Muscle layer of colon (tissue), 2 donors: ENCODE results near the gene KCNK16.

Source experiments
- H3K27ac ChIP-seq: one replicate; pipeline ENCODE4 v1.7.0; 2013; ENCODE audit warnings: low read depth, mild to moderate bottlenecking, low read length, moderate library complexity
- H3K27me3 ChIP-seq, 2 donors: one replicate each; pipeline ENCODE4 v1.7.0; 2013; ENCODE audit warnings: low read length in 2 of 2, mild to moderate bottlenecking in 2 of 2; ENCODE audit not compliant: insufficient read depth in 2 of 2, control insufficient read depth in 1 of 2
- H3K36me3 ChIP-seq: one replicate; pipeline ENCODE4 v1.7.0; 2013; ENCODE audit warnings: mild to moderate bottlenecking, low read length; ENCODE audit not compliant: insufficient read depth
- H3K4me1 ChIP-seq: one replicate; pipeline ENCODE4 v1.7.0; 2013; ENCODE audit warnings: mild to moderate bottlenecking, low read length; ENCODE audit not compliant: insufficient read depth
- H3K4me3 ChIP-seq, 2 donors: one replicate each; pipeline ENCODE4 v1.7.0; 2013; ENCODE audit warnings: low read length in 2 of 2, low read depth in 1 of 2, mild to moderate bottlenecking in 1 of 2, moderate library complexity in 1 of 2
- H3K9ac ChIP-seq: one replicate; pipeline ENCODE4 v1.7.0; 2013; ENCODE audit warnings: low read length
- H3K9me3 ChIP-seq: one replicate; pipeline ENCODE4 v1.7.0; 2013; ENCODE audit warnings: mild to moderate bottlenecking, low read length
- donor health status: abdominal sarcoma.
- donor health status: Adenocarcinoma of cecum.

The KCNK16 gene

DNA sequence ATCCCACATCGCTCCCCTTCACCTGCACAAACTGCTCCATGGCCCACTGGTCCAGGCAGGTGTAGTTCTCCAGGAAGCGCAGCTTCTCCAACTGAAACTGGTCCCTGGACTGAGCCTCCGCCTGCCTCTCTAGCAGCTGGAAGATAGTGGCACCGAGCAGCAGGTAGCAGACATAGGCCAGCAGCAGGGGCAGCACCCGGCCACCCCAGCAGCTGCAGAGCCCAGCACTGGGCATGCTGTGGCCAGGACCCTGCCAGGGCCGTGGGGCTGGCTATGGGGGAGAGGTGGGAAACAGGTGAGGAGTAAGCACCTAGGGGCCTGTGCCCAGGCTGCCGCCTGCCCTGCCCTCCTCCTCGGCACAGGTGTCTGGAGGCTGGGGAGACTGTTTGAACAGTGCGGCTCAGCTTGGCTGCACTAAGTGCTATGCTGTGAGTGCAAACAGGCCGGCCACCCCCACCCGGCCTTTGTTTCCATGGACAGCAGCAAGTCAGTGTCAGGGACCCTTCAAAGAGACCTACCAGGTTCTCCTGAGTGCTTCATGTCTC is at the start of gene KCNK16:
KCNK16 (minus strand) TSS at position 397 of the 545 bp plus-strand sequence; CDS start at position 235, 162 bp downstream.
- H3K27ac ChIP-seq: no peak within 1 kb of the TSS
- no peaks in the 10 kb centered on the region for H3K9me3 ChIP-seq
- no peak within 1 kb of the TSS for H3K4me3 ChIP-seq
- no peaks in the 10 kb centered on the region for H3K27me3 ChIP-seq
- H3K4me1 ChIP-seq: no peaks in the 10 kb centered on the region
- H3K9ac ChIP-seq: no peak within 1 kb of the TSS
- no peaks in the 10 kb centered on the region for H3K36me3 ChIP-seq

DNA sequence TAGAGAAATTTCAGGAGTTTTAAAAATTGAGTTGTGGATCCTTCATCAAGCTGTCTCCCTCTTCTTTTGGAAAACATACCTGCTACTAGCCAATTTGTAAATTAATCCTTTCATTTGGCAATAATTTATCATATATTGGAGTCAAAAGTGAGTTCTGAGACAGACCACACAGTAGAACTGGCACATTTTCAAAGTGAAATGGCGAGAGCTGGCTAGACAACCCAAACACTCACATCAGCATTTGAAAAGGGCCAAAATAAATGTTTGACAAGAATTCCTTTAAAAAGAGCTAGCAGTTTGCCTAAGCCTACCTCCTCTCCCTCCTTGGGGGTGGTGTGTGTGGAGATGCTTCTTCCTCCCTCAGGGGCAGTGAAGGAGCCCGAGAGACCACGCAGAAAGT is 47.9 kb upstream of the KCNK16 start:
- no peaks in the 10 kb centered on the region for H3K9me3 ChIP-seq
- H3K4me1 ChIP-seq: no peaks in the 10 kb centered on the region
- H3K27me3 ChIP-seq: no peaks in the 10 kb centered on the region
- H3K9ac ChIP-seq: no peak overlapping the region
- no peak overlapping the region for H3K4me3 ChIP-seq
- H3K36me3 ChIP-seq: no peaks in the 10 kb centered on the region
- no peak overlapping the region for H3K27ac ChIP-seq

- H3K4me3 ChIP-seq: no peak overlapping the region
- H3K9me3 ChIP-seq: no peaks in the 10 kb centered on the region
- H3K27me3 ChIP-seq: no peaks in the 10 kb centered on the region
- no peak overlapping the region for H3K27ac ChIP-seq
- H3K36me3 ChIP-seq: no peaks in the 10 kb centered on the region
- no peaks in the 10 kb centered on the region for H3K4me1 ChIP-seq
- H3K9ac ChIP-seq: no peak overlapping the region
Measured at GRCh38 chr6:39369987-39370386, 47.5 kb upstream of the KCNK16 start.

DNA sequence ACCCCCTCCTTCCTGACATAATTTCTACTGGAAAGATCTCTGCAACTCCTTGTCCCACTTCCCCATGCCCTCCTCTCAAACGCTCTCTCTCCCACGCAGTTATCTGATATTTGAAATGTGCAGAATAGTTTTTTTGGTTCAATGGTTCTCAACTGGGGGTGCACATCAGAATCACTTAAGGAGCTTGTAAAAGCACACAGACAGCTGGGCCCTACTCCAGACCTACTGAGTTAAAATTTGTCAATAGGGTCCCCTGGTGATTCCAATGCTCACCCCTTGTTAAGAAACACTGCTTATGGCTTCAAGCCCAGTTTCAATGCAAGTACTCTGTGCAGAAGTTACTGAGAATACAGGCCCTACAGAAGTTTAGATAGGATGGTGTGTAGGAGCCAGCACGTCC is 45.2 kb upstream of the KCNK16 start:
- no peak overlapping the region for H3K27ac ChIP-seq
- no peaks in the 10 kb centered on the region for H3K27me3 ChIP-seq
- no peaks in the 10 kb centered on the region for H3K9me3 ChIP-seq
- no peak overlapping the region for H3K9ac ChIP-seq
- no peaks in the 10 kb centered on the region for H3K4me1 ChIP-seq
- H3K4me3 ChIP-seq: no peak overlapping the region
- H3K36me3 ChIP-seq: no peaks in the 10 kb centered on the region

DNA sequence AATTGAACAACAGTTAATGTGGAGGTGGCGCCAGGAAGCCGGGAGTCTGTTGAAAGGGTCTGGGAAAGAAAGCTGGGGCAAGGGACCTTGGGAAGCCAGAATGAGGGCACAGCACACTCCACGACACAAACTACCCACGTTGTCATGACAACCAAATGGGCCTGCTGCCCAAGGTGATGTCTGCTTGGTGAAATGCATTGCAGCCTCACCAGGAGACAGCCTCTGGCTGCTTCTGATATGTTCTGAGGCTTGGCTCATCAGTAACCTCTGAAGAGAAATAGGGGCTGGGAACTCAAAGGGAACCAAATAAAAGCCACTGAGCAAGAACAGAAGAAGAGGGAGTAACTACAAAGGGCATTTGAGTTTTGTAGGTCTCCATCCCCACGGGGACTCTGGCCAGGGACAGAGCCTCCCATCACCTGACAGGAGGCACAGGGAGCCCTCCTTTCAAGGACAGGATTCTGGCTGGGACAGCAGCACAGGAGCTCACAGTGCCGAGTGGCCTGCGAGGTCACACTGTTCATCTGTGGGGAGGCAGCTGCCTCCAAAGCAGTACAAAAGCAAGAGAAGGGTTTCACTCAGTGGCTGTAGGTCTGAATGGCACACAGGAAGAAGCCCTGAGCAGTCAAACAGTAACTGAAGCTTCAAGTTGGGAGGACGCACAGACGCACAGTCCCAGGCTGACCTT is 44.6 kb upstream of the KCNK16 start:
- no peaks in the 10 kb centered on the region for H3K27me3 ChIP-seq

DNA sequence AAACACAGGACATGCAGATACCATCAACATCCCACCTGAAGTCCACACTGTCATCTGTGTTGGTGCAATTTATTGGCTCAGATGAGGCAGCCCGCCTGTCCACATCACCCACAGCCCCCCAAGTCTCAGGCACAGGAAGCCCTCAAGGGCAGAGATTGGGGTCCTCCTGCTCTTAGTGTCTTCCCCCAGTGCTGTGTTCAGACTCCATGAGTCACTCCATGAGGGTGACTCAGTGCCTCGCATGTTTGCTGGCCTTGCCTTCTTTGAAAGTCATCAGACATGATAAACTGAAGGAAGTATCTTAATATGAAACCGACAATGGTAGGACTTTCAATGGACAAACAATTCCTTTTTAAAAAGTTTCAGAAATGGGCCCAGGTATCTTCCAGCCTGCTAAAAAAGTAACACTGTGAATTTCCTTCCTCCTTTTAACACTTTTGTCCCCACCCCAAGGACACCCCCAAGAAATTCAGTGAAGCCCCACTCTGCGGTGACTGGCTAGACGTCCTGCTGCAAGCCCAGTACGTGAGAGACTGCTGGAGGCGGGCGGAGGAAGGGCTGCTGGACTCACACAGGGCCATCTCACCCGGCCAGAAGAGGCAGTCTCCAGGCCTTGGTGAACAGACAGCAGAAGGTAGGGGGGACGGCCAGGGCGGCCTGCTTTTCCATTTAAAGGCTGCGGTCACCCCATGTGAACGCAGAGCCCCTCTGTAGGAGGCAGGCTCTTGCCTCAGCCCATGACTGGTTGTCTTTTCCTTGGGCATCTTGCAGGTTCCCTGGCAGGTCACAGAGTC is 43.0 kb upstream of the KCNK16 start:
- H3K4me1 ChIP-seq: peaks cover 3% of the 10 kb centered on the region
- H3K9ac ChIP-seq: no peak overlapping the region
- H3K9me3 ChIP-seq: no peaks in the 10 kb centered on the region
- H3K27ac ChIP-seq: no peak overlapping the region
- H3K36me3 ChIP-seq: no peaks in the 10 kb centered on the region
- H3K4me3 ChIP-seq: no peak overlapping the region
- H3K27me3 ChIP-seq: no peaks in the 10 kb centered on the region

More for the DNA sequence above, 44.6 kb upstream of the KCNK16 start:
- Histone ChIP-seq H3K27ac (no peak overlapping the region), H3K4me1 (no peaks in the 10 kb centered on the region), H3K4me3 (no peak overlapping the region), H3K9ac (no peak overlapping the region), H3K36me3 (no peaks in the 10 kb centered on the region), H3K9me3 (no peaks in the 10 kb centered on the region)

DNA sequence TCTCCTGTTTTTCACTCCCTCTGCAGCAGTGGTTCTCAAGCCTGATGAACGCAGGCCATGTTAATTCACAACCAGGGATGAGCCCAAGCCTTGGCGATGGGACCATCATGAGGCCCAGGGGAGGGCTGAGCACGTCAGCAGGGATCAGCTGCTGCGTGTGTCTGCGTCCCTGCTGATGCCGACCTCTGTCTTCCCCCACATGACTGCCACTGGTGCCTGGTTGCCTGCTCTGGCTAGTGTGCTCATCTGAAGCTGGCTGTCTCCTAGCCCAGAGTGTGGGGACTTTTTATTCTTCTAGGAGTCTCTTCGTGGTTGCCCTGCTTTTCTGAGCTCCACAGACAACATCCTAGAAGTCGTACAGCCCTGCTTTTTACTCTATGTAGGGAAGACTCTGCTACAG is 40.8 kb upstream of the KCNK16 start:
- peaks cover 3% of the 10 kb centered on the region for H3K4me1 ChIP-seq

DNA sequence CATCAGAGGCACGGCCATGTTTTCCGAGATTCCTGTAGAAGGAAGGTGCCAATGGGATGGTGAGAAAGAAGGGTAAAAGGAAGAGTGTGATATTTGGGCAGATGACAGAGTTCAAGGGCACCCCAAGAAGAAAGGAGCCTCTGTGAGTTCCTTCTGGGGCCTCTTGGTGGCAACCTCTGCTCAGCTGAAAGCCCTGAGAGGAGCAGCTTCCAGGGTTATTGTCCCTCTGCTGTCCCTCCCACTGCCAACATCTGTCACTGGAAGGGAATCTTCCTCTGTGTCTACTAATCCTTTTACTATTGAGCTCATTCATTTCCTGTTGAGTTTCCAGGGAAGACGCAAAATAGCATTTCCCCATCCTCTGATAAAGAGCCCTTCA is 40.0 kb upstream of the KCNK16 start:
- Histone ChIP-seq H3K27ac (no peak overlapping the region), H3K4me1 (peaks cover 3% of the 10 kb centered on the region), H3K36me3 (no peaks in the 10 kb centered on the region), H3K4me3 (no peak overlapping the region), H3K27me3 (no peaks in the 10 kb centered on the region), H3K9me3 (no peaks in the 10 kb centered on the region), H3K9ac (no peak overlapping the region)

More for the DNA sequence above, 40.8 kb upstream of the KCNK16 start:
- no peak overlapping the region for H3K9ac ChIP-seq
- no peak overlapping the region for H3K4me3 ChIP-seq
- H3K27me3 ChIP-seq: no peaks in the 10 kb centered on the region
- H3K27ac ChIP-seq: no peak overlapping the region
- H3K36me3 ChIP-seq: no peaks in the 10 kb centered on the region
- H3K9me3 ChIP-seq: no peaks in the 10 kb centered on the region

- H3K27ac ChIP-seq: no peak overlapping the region
- no peaks in the 10 kb centered on the region for H3K36me3 ChIP-seq
- H3K4me1 ChIP-seq: peaks cover 3% of the 10 kb centered on the region
- no peak overlapping the region for H3K4me3 ChIP-seq
- no peaks in the 10 kb centered on the region for H3K9me3 ChIP-seq
- H3K27me3 ChIP-seq: no peaks in the 10 kb centered on the region
- no peak overlapping the region for H3K9ac ChIP-seq
Measured at GRCh38 chr6:39361657-39362486, 39.4 kb upstream of the KCNK16 start.

- no peak overlapping the region for H3K9ac ChIP-seq
- H3K4me1 ChIP-seq: peaks cover 3% of the 10 kb centered on the region
- no peak overlapping the region for H3K27ac ChIP-seq
- no peaks in the 10 kb centered on the region for H3K27me3 ChIP-seq
- no peaks in the 10 kb centered on the region for H3K36me3 ChIP-seq
- H3K9me3 ChIP-seq: no peaks in the 10 kb centered on the region
- no peak overlapping the region for H3K4me3 ChIP-seq
Measured at GRCh38 chr6:39360378-39360777, 37.9 kb upstream of the KCNK16 start.

GRCh38 chr6:39357998-39358686 is 35.6 kb upstream of the KCNK16 start:
- H3K9ac ChIP-seq: no peak overlapping the region
- H3K27ac ChIP-seq: no peak overlapping the region
- H3K4me1 ChIP-seq: peaks cover 3% of the 10 kb centered on the region
- H3K4me3 ChIP-seq: no peak overlapping the region
- no peaks in the 10 kb centered on the region for H3K27me3 ChIP-seq
- no peaks in the 10 kb centered on the region for H3K36me3 ChIP-seq
- H3K9me3 ChIP-seq: no peaks in the 10 kb centered on the region
